Lung (tissue), 12 donors: ENCODE data around the gene POMT2. TPM values are rescaled to one million over a fixed set of nuclear protein-coding genes. Genes with fewer than 3 reads are reported as not detected.

Source experiments
- ATAC-seq: fragments of 200-7000 bp; cut with Tn5 transposase; one replicate; pipeline ENCODE4 v1.9.1; 2020; ENCODE audit warnings: moderate number of reproducible peaks; ENCODE audit not compliant: insufficient read depth, low FRiP score
- DNase-seq, 3 donors: peaks; one replicate each; pipeline ENCODE4 v3.0.0-alpha.2; 2013 to 2017
- H3K27ac ChIP-seq, 2 donors: one replicate each; pipeline ENCODE4 v1.5.1; 2013; ENCODE audit warnings: mild to moderate bottlenecking in 2 of 2, moderate library complexity in 2 of 2, control low read depth in 1 of 2, inconsistent platforms in 1 of 2, low read depth in 1 of 2, low read length in 1 of 2
- H3K27me3 ChIP-seq, 3 donors: one replicate each; pipeline ENCODE4 v1.5.1; 2013; ENCODE audit warnings: low read length in 2 of 3; ENCODE audit not compliant: control insufficient read depth in 3 of 3, insufficient read depth in 3 of 3
- H3K36me3 ChIP-seq, 4 donors: one replicate each; pipeline ENCODE4 v1.5.1; 2013; ENCODE audit warnings: low read length in 4 of 4, mild to moderate bottlenecking in 1 of 4, moderate library complexity in 1 of 4; ENCODE audit not compliant: control insufficient read depth in 4 of 4, insufficient read depth in 4 of 4
- H3K4me1 ChIP-seq, 5 donors: one replicate each; pipeline ENCODE4 v1.5.1; 2013; ENCODE audit warnings: low read length in 5 of 5, mild to moderate bottlenecking in 2 of 5, moderate library complexity in 1 of 5; ENCODE audit not compliant: control insufficient read depth in 5 of 5, insufficient read depth in 5 of 5
- H3K4me3 ChIP-seq: one replicate; pipeline ENCODE4 v1.5.1; 2013; ENCODE audit warnings: mild to moderate bottlenecking, control low read depth, moderate library complexity
- H3K9ac ChIP-seq, 2 donors: one replicate each; pipeline ENCODE4 v1.5.1; 2013; ENCODE audit warnings: low read length in 2 of 2, control low read depth in 1 of 2; ENCODE audit not compliant: insufficient read depth in 1 of 2
- H3K9me3 ChIP-seq, 4 donors: one replicate each; pipeline ENCODE4 v1.5.1; 2013; ENCODE audit warnings: low read length in 3 of 4, mild to moderate bottlenecking in 1 of 4, moderate library complexity in 1 of 4; ENCODE audit not compliant: control insufficient read depth in 4 of 4, insufficient read depth in 3 of 4
- CTCF ChIP-seq: IDR thresholded peaks from 2 replicates; pipeline ENCODE4 v1.5.1; 2012; ENCODE audit warnings: mild to moderate bottlenecking; ENCODE audit errors: control extremely low read depth, extremely low read depth
- WGBS, 2 donors: extraction: QIAGEN DNeasy Blood & Tissue Kit; methylation state at CpG; one replicate each; pipeline ENCODE4 v1.1.7; 2013; 5-methylcytosine and 5-hydroxymethylcytosine counted together
- polyA plus RNA-seq, 2 donors: library from polyadenylated mRNA; stranded (reverse); fragments of 200-250 nt; gene quantifications; one replicate each; pipeline ENCODE4 v1.2.1, GENCODE V29; 2013
- total RNA-seq, 2 donors: library from RNA; depleted of rRNA in 1 of 2; stranded (reverse); fragments of >200 nt in 1 of 2; gene quantifications; one replicate each; pipeline ENCODE4 v1.2.1, GENCODE V29; 2014 to 2021
- donor health status: control.
- donor health status: control.
- donor health status: Bipolar disorder and iron deficiency.
- donor health status: healthy.
- donor health status: DM: yes; HTN: yes; CAD: no.

Gene POMT2
- total and polyA plus RNA-seq, 4 donors = 10.0 to 43.1 (median 14.2) TPM

GRCh38 chr14:77276959-77277358, 43.7 kb downstream of the POMT2 start:
- DNase-seq = no peak
- no peak for TF ChIP-seq CTCF
- Histone ChIP-seq H3K4me3 (no peak overlapping the region), H3K4me1 (no peaks in the 10 kb centered on the region), H3K9ac (no peak overlapping the region), H3K27me3 (no peaks in the 10 kb centered on the region), H3K27ac (no peak overlapping the region), H3K36me3 (peaks cover 0 to 42% (median 12%) of the 10 kb centered on the region in 4 donors), H3K9me3 (peaks cover 0 to 6% (median 0%) of the 10 kb centered on the region in 4 donors)
- ATAC-seq = no peak
- 89 to 95% methylated on average over 12 of the region's 12 CpGs for WGBS, 2 donors

DNA sequence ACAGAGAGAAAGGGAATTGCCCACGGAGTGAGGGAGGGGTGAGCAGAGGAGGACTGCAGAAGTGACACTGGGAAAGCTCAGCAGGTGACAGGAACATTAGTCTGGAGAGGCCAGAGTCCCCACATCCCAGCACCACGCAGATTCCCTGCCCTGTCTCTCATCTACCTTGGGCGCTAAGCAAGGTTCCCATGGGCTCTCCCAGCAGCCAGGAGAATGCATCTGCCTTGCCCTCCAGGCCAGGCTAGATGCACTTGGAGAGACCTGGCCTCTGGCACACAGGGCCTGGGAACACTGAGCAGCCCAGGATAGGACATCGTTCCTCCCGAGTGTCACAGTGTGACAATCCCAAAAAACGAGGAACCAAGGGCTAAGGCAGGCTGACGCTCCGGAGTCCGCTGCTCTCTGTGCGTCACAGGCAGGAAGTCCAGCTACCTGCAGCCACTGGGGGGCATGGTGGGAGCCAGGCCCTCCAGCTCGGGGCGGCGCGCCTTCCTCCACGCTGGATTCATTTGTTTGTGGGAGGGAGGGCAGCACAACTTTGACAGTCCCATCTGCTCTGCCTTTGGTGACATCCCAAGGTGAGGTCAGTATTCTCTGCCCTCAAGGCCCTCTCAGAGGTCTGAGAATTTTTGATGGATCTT, 44.3 kb downstream of the POMT2 start:
- ATAC-seq (no peak), DNase-seq (no peak)
- Histone ChIP-seq H3K4me1 (no peaks in the 10 kb centered on the region), H3K27ac (no peak overlapping the region), H3K9me3 (peaks cover 0 to 6% (median 0%) of the 10 kb centered on the region in 4 donors), H3K36me3 (peaks cover 0 to 37% (median 10%) of the 10 kb centered on the region in 4 donors), H3K4me3 (no peak overlapping the region), H3K9ac (no peak overlapping the region), H3K27me3 (peaks cover 1 to 4% (median 2%) of the 10 kb centered on the region in 3 donors)
- TF ChIP-seq CTCF = no peak
- WGBS, 2 donors = 81 to 87% methylated on average over 15 of the region's 15 CpGs

DNA sequence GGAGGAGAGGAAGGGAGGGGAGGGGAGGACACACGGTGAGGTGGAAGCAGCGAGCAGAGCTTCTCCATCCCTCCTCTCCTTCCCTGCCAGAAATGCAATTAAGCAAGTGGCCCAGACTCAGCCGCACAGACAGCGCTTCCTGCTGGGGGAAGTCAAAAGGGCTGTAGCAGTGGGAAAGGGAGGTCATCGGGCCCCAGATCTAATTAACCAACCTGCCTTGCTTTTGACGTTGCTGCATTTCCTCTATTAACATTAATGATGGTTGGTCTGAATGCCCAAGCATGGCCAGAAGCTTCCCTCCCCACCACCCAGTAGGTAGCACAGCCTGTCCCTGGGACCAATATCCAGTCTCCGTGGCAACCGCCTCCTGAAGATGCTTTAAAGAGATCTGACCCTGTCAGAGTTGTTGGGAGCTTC, 45.1 kb downstream of the POMT2 start:
- Histone ChIP-seq H3K27ac (no peak overlapping the region), H3K9me3 (peaks cover 0 to 6% (median 0%) of the 10 kb centered on the region in 4 donors), H3K4me1 (peaks cover 0 to 7% (median 0%) of the 10 kb centered on the region in 5 donors), H3K4me3 (no peak overlapping the region), H3K9ac (no peak overlapping the region), H3K27me3 (peaks cover 5 to 9% (median 8%) of the 10 kb centered on the region in 3 donors), H3K36me3 (peaks cover 0 to 35% (median 10%) of the 10 kb centered on the region in 4 donors)
- ATAC-seq (no peak), DNase-seq (no peak)
- WGBS, 2 donors = 41 to 58% methylated on average over 8 of the region's 8 CpGs
- TF ChIP-seq CTCF = no peak
